Measurements from ENCODE around the gene CDH5.
A peak's percentile ranks its signal among the peaks of the same experiment; 100 is the strongest.

Gene CDH5

GRCh38 chr16:66374176-66374575, 7.7 kb downstream of the CDH5 start:
- no peak for DNase-seq

GRCh38 chr16:66375451-66375850, 9.0 kb downstream of the CDH5 start:
- no peak for DNase-seq

DNA sequence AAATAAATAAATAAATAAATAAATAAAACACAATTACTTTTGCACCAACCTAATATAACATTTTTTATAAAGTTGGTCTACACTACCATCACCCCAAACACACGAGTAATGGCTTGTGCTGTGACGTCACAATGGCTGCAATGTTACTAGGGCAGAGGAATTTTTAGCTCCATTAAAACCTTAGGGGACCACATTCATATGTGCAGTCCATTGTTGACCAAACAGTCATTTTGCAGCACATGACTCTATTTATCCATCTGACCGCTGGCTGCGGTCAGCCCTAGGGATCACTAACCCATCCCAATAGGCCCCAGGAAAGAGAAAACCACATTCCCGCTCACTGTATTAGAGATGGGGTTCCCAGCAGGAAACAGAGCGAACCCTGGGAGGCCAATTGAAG, 9.6 kb downstream of the CDH5 start:
- DNase-seq, result no peak

DNA sequence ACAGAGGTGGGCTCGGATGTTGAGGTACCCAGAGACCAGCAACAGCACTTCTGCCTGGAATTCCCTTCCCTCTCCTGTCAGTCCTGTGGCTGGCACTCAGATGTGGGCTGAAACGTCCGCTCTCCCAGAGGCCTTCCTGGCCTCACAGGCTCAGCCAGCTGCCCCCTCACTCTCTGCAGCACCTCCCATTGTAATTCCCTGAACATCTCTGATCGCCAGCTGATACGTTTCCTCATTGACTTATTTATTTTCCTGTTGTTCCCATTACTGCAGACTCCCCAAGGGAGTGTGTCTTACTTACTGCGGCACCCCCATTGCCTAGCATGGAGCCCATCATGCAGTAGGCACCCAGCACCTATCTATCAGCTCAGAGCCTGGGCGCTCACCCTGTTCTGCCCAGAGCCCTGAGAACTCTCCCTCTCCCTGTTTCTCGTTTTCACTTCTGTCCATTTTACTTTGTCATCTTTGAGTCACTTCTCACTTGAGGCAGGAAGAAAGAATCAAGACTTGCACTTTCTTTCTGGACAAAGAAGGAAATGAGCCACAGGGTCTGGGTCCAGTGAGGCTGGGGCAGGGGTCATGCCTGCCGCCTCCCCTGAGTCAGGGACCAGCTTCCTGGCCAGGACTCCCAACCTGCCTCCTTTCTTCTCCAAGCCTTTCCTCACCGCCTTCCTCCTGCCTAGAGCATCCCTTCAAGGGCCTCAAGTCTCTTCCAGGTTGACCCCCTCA, 10.2 kb downstream of the CDH5 start:
- DNase-seq, result no peak

- no peak for DNase-seq
Measured at GRCh38 chr16:66377324-66377723, 10.8 kb downstream of the CDH5 start.

- no peak for DNase-seq
Measured at GRCh38 chr16:66378741-66379570, 12.5 kb downstream of the CDH5 start.

GRCh38 chr16:66379571-66379941, 13.1 kb downstream of the CDH5 start:
- DNase-seq, result no peak

DNA sequence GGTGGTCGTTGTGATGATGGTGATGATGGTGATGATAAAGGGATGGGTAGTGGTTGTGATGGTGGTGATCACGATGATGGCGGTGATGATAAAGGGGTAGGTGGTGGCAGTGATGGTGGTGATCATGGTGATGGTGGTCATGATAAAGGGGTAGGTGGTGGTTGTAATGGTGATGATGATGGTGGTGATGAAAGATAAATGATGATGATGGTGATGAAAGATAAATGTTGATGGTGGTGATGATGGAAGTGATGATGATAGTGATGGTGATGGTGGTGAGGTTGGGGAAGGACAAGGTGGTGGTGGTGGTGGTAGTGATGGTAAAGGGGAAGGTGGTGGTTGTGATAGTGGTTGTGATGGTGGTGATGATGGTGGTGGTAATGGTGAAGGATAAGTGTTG, 13.9 kb downstream of the CDH5 start:
- no peak for DNase-seq

GRCh38 chr16:66381585-66382170, 15.2 kb downstream of the CDH5 start:
- no peak for DNase-seq

- DNase-seq, result peak; percentile 64
Measured at GRCh38 chr16:66382171-66382965, 15.9 kb downstream of the CDH5 start.

- peak; percentile 62 for DNase-seq
Measured at GRCh38 chr16:66382966-66383299, 16.4 kb downstream of the CDH5 start.

GRCh38 chr16:66383551-66383950, 17.1 kb downstream of the CDH5 start:
- no peak for DNase-seq

GRCh38 chr16:66385415-66385814, 18.9 kb downstream of the CDH5 start:
- DNase-seq, result no peak

- DNase-seq, result no peak
Measured at GRCh38 chr16:66386629-66387622, 20.4 kb downstream of the CDH5 start.

DNA sequence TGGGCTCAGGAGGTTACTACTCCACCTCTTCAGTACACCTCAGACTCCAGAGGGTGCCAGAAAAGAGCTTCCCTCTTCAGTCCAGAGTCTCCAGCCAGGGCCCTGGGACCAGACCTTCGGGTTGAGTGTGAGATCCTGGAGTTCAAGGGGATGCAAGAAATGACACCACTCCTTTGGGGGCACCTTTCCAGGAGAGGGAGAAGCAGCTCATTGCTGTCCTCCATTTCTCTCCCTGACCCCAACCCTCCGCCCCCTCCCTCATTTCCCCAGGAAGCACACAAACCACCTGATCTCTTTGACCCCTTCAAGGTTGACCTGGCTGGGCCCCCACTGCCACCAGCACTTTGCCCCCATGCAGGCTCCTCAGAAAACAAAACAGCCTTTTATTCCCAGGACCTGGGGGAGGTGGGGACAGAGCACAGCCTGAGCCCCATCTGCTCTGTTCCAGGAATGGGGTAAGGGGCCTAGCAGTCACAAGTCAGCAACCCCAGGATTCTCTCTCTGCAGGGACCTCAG, 21.4 kb downstream of the CDH5 start:
- DNase-seq, result no peak

DNA sequence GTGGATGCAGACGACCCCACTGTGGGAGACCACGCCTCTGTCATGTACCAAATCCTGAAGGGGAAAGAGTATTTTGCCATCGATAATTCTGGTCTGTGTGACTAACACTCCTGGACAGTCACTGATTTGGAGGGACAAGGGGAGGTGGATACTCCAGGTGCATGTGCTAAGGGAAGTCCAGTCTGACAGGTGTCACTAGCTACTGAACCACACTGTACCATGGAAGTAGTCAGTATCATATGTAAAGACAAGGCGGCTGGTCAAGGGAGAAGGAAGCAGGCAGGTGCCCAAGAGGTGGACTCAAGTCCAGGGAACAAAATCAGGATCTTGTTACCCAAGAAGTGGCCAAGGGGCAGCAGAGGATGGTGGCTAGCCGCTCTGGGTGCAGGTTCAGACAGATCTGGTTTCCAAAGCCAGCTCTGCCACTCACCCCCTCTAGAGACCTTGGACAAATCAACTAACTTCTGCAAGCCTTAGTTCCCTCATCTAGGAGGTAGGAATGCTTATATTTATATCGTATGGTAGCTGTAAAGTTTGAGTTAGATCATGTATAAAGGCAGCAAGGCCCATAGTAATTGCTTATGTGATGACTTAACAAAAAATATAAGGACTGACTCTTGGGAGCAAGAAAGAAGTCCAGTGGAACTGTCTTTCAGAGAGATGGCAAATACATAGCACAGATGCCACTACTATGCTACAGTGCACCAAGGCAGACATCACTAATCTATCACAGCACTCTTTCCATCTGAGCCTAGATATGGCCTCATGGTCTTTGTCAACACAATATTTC, 22.1 kb downstream of the CDH5 start:
- no peak for DNase-seq

DNA sequence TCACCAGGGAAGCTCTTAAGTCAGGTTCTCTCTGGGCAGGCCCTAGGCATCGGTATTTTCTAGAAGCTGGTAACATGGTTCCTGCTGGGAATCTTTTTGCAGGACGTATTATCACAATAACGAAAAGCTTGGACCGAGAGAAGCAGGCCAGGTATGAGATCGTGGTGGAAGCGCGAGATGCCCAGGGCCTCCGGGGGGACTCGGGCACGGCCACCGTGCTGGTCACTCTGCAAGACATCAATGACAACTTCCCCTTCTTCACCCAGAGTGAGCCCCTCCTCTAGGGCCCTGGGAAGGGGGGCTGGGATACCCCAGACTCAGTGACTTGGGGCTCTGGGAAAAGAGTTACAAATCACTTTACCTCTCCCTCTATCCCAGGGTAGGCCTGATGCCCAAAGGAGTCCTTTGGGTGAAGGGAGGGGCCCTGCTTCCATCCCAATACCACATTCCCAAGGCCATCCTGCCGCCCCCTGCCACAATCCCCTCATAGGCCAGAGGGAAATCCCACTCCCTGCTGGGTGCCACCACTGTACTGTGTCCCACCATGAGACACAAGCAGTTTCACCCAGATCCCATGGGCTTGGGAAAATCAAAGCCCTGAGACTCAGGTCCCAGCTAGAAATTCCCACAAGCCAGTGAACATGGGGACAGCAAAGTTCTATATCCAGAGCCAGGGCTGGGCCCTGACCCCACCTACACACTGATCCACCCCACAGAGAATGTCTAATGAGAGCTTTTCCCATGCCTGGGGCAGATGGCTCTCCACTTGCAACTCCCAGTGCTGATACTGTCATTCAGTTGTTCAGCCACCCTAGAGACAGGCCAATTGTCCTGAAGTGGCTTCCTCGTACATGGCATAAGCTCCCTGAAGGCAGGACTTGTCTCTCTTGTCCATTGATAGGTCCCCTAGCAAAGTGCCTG, 23.0 kb downstream of the CDH5 start:
- no peak for DNase-seq

GRCh38 chr16:66390346-66391108, 24.0 kb downstream of the CDH5 start:
- DNase-seq, result no peak
